Activated CD4-positive, alpha-beta T cell treated with anti-CD3 and anti-CD28 coated beads, Interleukin-2, amount 10 ng/mL, durations not matched to agents 24 days and 14 days (primary cell): Measurements from ENCODE around the gene UNK. TPM values are rescaled to one million over a fixed set of nuclear protein-coding genes. Genes with fewer than 3 reads are reported as not detected.
"Not testable (repeated sequence)": the region's sequence is repeated elsewhere in the genome, so short reads cannot be mapped to it uniquely, and the experiment has no call there.

Experiments
- DNase-seq: peaks from one replicate; pipeline ENCODE4 v3.0.0; 2022
- H3K27ac Mint-ChIP-seq: one replicate; pipeline ENCODE4 v1.8.0; 2022; ENCODE audit warnings: mild to moderate bottlenecking, mixed read lengths
- H3K27me3 Mint-ChIP-seq: one replicate; pipeline ENCODE4 v1.8.0; 2022; ENCODE audit warnings: mixed read lengths
- H3K36me3 Mint-ChIP-seq: one replicate; pipeline ENCODE4 v1.8.0; 2022; ENCODE audit warnings: low read depth, mild to moderate bottlenecking, mixed read lengths
- H3K4me1 Mint-ChIP-seq: one replicate; pipeline ENCODE4 v1.8.0; 2021; ENCODE audit warnings: mixed read lengths
- H3K4me3 Mint-ChIP-seq: one replicate; pipeline ENCODE4 v1.8.0; 2022; ENCODE audit warnings: mild to moderate bottlenecking, moderate library complexity, mixed read lengths
- H3K9me3 Mint-ChIP-seq: one replicate; pipeline ENCODE4 v1.8.0; 2021; ENCODE audit warnings: mixed read lengths
- intact Hi-C: fragments of 100-400 bp; cut with micrococcal nuclease; formaldehyde crosslinking; loops from one replicate; pipeline ENCODE4 v1.15.1; 2023
- total RNA-seq: library from RNA; stranded (reverse); gene quantifications from 2 replicates; pipeline ENCODE4 v1.2.3, GENCODE V29; 2022

The UNK gene
- total RNA-seq, 1 donor from 2014 or later, result 30.0 TPM

DNA sequence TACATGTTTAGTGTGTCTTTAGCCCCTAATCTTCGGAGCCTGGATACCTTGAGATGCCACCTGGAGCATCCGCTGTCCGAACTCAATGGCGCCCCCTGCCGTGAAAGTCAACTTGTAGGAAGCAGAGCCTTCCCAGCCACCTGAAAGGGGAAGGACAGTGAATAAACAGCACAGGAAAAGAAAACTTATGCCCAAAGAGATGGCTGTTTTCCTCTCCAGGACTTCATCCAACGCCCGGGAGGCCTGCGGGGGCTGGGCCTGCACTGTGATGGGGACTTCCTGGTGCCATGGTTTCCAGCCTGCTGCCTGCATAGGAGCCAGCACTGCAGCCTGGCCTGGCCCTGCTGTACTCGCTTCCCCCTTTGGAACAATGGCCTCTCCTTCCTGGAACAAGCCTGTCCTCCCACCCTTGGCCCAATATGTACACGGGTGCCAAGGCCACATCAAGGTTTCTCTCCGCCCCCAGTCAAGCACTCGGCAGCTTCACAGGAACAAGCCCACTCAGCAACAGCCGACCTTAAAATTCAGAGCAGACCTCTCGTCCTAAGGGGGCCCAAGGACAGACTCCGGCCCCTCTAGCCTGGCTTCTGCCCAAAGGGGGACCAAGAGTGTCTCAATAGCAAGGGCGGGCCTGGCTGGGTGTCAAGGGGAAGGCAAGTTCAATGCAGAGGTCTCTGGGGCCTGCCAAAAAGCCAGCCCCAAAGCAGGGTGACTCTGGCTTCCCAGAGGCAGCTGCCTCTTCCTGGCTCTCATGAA lies 64.1 kb downstream of the UNK start:
- Mint-ChIP-seq H3K4me1 (peaks cover 20% of the 10 kb centered on the region), H3K36me3 (peaks cover 29% of the 10 kb centered on the region), H3K27me3 (no peaks in the 10 kb centered on the region), H3K4me3 (no peak overlapping the region), H3K9me3 (no peaks in the 10 kb centered on the region), H3K27ac (peak overlapping the region; percentile 47)
- intact Hi-C loops, result no loop called here
- DNase-seq, result peak; percentile 94

GRCh38 chr17:75849279-75849646 lies 64.7 kb downstream of the UNK start:
- no peak for DNase-seq
- Mint-ChIP-seq H3K4me1 (peaks cover 21% of the 10 kb centered on the region), H3K27ac (no peak overlapping the region), H3K9me3 (no peaks in the 10 kb centered on the region), H3K27me3 (no peaks in the 10 kb centered on the region), H3K36me3 (peaks cover 29% of the 10 kb centered on the region), H3K4me3 (no peak overlapping the region)
- intact Hi-C loops, result no loop called here

DNA sequence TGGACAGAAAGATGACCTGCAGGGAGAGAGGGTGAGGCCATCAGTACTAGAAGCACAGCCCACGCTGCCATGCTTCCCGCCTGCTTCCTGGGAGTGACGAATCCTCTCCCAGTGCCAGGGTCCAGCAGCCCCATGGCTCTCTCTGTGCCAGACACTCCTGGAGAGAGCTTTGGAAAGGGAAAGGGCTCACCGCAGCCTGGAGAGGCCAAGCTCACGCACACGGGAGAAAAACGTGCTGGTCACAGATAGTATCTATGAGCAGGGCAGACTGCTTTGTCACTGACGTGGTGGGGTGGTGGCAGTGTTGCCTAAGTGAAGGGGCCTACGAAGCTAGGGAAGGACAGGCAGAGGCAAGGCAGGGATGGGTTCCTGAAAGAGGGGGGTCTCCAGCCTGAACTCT lies 65.1 kb downstream of the UNK start:
- no peaks in the 10 kb centered on the region for H3K27me3 Mint-ChIP-seq
- H3K27ac Mint-ChIP-seq, result no peak overlapping the region
- no peak overlapping the region for H3K4me3 Mint-ChIP-seq
- H3K9me3 Mint-ChIP-seq, result no peaks in the 10 kb centered on the region
- peaks cover 24% of the 10 kb centered on the region for H3K4me1 Mint-ChIP-seq
- H3K36me3 Mint-ChIP-seq, result peaks cover 29% of the 10 kb centered on the region
- no peak for DNase-seq
- intact Hi-C loops, result no loop called here

- Mint-ChIP-seq H3K4me3 (no peak overlapping the region), H3K27ac (no peak overlapping the region), H3K36me3 (peaks cover 25% of the 10 kb centered on the region), H3K9me3 (no peaks in the 10 kb centered on the region), H3K27me3 (no peaks in the 10 kb centered on the region), H3K4me1 (peaks cover 18% of the 10 kb centered on the region)
- no peak for DNase-seq
- intact Hi-C loops, result no loop called here
These were observed 66.5 kb downstream of the UNK start for GRCh38 chr17:75850928-75851692.

GRCh38 chr17:75851693-75851991 lies 67.0 kb downstream of the UNK start:
- intact Hi-C loops, result not testable (repeated sequence)
- peaks cover 24% of the 10 kb centered on the region for H3K36me3 Mint-ChIP-seq

GRCh38 chr17:75853433-75853832 lies 68.8 kb downstream of the UNK start:
- H3K27me3 Mint-ChIP-seq, result no peaks in the 10 kb centered on the region
- no peak for DNase-seq
- H3K36me3 Mint-ChIP-seq, result peaks cover 16% of the 10 kb centered on the region
- no peak overlapping the region for H3K27ac Mint-ChIP-seq
- H3K9me3 Mint-ChIP-seq, result no peaks in the 10 kb centered on the region
- peaks cover 27% of the 10 kb centered on the region for H3K4me1 Mint-ChIP-seq
- intact Hi-C loops, result no loop called here
- H3K4me3 Mint-ChIP-seq, result peak overlapping the region; percentile 51

More at GRCh38 chr17:75851693-75851991, 67.0 kb downstream of the UNK start:
- not testable (repeated sequence) for H3K27ac Mint-ChIP-seq, H3K4me3 Mint-ChIP-seq, H3K9me3 Mint-ChIP-seq, H3K27me3 Mint-ChIP-seq, DNase-seq
- H3K4me1 Mint-ChIP-seq, result peaks cover 23% of the 10 kb centered on the region

GRCh38 chr17:75854101-75854748 lies 69.6 kb downstream of the UNK start:
- no peak overlapping the region for H3K27ac Mint-ChIP-seq

GRCh38 chr17:75854881-75855309 lies 70.3 kb downstream of the UNK start:
- Mint-ChIP-seq H3K36me3 (peaks cover 8% of the 10 kb centered on the region), H3K9me3 (no peaks in the 10 kb centered on the region), H3K27ac (no peak overlapping the region), H3K27me3 (no peaks in the 10 kb centered on the region), H3K4me3 (no peak overlapping the region), H3K4me1 (peaks cover 31% of the 10 kb centered on the region)
- intact Hi-C loops, result loop anchor here (1.0 to 2.0 kb wide), 6 partner anchors 11 to 124 kb away; partner anchors contain the start of genes ACOX1, MRPL38, TEN1 and UNC13D
- no peak for DNase-seq

More at GRCh38 chr17:75854101-75854748, 69.6 kb downstream of the UNK start:
- intact Hi-C loops, result loop anchor here (2.0 kb wide), 1 partner anchor 125 kb away; the partner anchor contains the start of genes ACOX1 and TEN1
- peak; percentile 69 for DNase-seq
- peaks cover 29% of the 10 kb centered on the region for H3K4me1 Mint-ChIP-seq
- H3K36me3 Mint-ChIP-seq, result peaks cover 13% of the 10 kb centered on the region
- no peaks in the 10 kb centered on the region for H3K27me3 Mint-ChIP-seq
- no peak overlapping the region for H3K4me3 Mint-ChIP-seq
- H3K9me3 Mint-ChIP-seq, result no peaks in the 10 kb centered on the region

DNA sequence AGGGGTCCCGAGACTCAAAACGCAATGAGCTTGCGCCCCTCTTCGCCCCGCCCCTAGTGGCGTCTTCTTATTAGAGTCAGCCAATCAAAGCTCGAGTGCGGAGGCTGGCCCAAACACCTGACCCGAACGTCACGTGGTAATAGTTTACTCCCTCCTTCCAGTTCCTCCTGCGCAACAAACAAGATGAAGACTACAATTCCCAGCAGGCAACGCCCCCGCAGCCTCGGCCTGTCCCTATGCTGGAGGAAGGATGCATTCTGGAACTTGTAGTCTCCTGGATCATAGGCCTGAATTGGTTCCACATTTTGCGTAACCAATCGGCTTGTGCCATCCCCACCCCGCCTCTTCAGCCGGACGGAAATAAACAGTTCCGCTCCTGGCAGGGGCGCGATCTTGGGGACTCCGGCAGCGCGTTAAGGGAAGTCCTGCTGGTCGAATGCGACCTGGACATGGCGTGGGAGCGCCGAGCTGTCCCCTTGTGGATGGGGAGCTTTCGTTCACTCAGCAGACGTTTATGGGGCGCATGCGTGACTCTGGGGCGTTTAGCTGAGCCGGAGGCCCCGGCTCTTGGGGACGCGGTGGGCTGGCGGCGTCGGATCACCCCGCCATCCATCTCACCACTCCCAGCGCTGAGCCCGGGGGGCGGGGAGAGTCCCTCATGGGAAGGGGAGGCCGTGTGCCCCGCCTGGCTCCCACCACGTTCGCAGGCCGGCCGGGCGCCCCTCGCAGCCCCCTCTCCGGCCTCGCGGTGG lies 70.9 kb downstream of the UNK start, which contains the start of gene WBP2:
Gene WBP2, minus strand, starts transcription at position 26 of the 752 bp plus-strand sequence. CDS start 38 bp downstream, outside the sequence.
- Mint-ChIP-seq H3K36me3 (peaks cover 6% of the 10 kb centered on the region), H3K27ac (peak within 1 kb of the TSS; percentile 92), H3K4me3 (no peak within 1 kb of the TSS)

GRCh38 chr17:75856062-75856756 lies 71.6 kb downstream of the UNK start:
- Mint-ChIP-seq H3K36me3 (peaks cover 3% of the 10 kb centered on the region), H3K27ac (peak overlapping the region; percentile 92), H3K4me1 (peaks cover 34% of the 10 kb centered on the region), H3K9me3 (no peaks in the 10 kb centered on the region), H3K27me3 (no peaks in the 10 kb centered on the region), H3K4me3 (no peak overlapping the region)
- no peak for DNase-seq
- intact Hi-C loops, result no loop called here

More for the DNA sequence above, 70.9 kb downstream of the UNK start, which contains the start of gene WBP2:
- Mint-ChIP-seq H3K27me3 (no peaks in the 10 kb centered on the region), H3K9me3 (no peaks in the 10 kb centered on the region), H3K4me1 (peaks cover 31% of the 10 kb centered on the region)
- intact Hi-C loops, result loop anchor here (1.0 to 2.0 kb wide), 6 partner anchors 11 to 123 kb away; partner anchors contain the start of genes ACOX1, MRPL38, TEN1 and UNC13D
- peak; percentile 99 for DNase-seq

DNA sequence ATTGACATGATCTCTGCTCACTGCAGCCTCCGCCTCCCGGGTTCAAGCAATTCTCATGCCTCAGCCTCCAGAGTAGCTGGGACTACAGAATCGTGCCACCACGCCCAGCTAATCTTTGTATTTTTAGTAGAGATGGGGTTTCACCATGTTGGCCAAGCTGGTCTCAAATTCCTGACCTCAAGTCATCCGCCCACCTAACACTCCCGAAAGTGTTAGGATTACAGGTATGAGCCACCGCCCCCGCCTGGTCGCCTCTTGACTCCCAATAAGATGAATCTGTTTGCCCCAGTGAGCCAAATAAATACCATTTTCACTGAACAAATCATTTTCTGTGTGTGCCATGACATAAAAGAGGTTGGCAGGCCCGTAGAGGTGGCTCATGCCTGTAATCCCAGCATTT lies 74.8 kb downstream of the UNK start:
- intact Hi-C loops, H3K36me3 Mint-ChIP-seq, DNase-seq, H3K4me3 Mint-ChIP-seq, H3K27me3 Mint-ChIP-seq, H3K9me3 Mint-ChIP-seq: not testable (repeated sequence)
- Mint-ChIP-seq H3K27ac (peak overlapping the region; percentile 72), H3K4me1 (peaks cover 37% of the 10 kb centered on the region)

- H3K27ac Mint-ChIP-seq, result no peak overlapping the region
These were observed 77.3 kb downstream of the UNK start for GRCh38 chr17:75861927-75862317.

More at GRCh38 chr17:75861927-75862317, 77.3 kb downstream of the UNK start:
- Mint-ChIP-seq H3K27me3 (no peaks in the 10 kb centered on the region), H3K9me3 (no peaks in the 10 kb centered on the region), H3K36me3 (no peaks in the 10 kb centered on the region), H3K4me3 (no peak overlapping the region), H3K4me1 (peaks cover 42% of the 10 kb centered on the region)
- intact Hi-C loops, result no loop called here
- DNase-seq, result no peak
